Measurements from ENCODE around the gene ETNPPL.

- no peak for TF ChIP-seq POLR2A (IDR thresholded peaks at IDR 0.05; ENCODE audit: low read depth, low read length)
- no peak for TF ChIP-seq POLR2AphosphoS5 (IDR thresholded peaks at IDR 0.05; ENCODE audit: low read depth, low read length)
- no peak for TF ChIP-seq TAF1 (IDR thresholded peaks at IDR 0.05; ENCODE audit: low read depth, low read length)
- no peak for TF ChIP-seq POU2F2 (IDR thresholded peaks at IDR 0.05; ENCODE audit: low read depth, low read length)
Observed at GRCh38 chr4:108746511-108746910, 16.3 kb downstream of the ETNPPL start.
